Epithelial cell of esophagus (primary cell): ENCODE data around the gene SETD1A.

Experiments used
- DNase-seq: peaks from one replicate; pipeline ENCODE4 v3.0.0; 2010; ENCODE audit warnings: low read depth
- H3K4me3 ChIP-seq: 2 replicates; pipeline ENCODE4 v1.5.1; 2011; ENCODE audit warnings: mild to moderate bottlenecking, low read length, control low read depth
- CTCF ChIP-seq: IDR thresholded peaks from 2 replicates; pipeline ENCODE4 v1.5.1; 2011; ENCODE audit warnings: low read depth, mild to moderate bottlenecking, low read length, control low read depth, inconsistent platforms; ENCODE audit not compliant: insufficient read depth; ENCODE audit errors: missing control alignments

The SETD1A gene

GRCh38 chr16:30956601-30957455, 726 bp upstream of the SETD1A start:
- DNase-seq, result peak; percentile 92
- TF ChIP-seq CTCF, result peak; percentile 18
- H3K4me3 ChIP-seq, result peak overlapping the region; percentile 84

DNA sequence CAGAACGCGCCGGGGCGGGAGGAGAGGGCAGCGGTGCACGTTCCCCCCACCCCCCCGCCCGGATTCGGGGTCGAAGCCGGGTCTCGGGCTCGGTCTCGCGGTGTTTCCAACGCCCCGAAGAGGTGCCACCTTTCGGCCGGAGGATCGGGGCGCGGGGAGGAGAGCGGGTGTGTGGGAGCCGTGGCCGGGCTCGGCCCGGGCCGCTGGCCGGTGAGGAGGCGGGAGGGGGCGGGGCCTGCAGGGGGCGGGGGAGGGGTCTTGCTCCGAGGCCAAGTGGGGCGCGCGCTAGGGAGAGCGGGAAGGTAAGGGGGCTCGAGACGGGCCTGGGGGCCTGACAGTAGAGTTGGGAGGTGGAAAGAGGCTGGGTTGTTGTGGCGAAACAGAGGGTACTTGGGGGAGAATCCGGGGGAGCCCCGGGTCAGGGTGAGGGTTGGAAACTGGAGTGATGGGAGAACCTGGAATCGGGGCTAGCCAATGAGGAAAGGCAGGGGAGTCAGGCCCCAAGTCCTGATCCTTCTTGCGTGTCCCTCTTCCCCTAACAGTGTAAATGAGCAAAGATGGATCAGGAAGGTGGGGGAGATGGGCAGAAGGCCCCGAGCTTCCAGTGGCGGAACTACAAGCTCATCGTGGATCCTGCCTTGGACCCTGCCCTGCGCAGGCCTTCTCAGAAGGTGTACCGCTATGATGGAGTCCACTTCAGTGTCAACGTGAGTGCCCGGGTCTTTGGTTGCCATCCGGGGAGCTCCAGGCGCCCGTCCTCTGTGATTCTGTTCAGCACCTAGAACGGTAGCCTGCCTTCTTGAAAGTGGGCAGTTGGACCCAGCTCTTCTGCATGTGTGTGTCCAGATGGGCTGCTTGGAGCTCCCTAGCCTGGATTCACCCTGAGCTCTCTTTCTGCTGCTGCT, 873 bp downstream of the SETD1A start:
- DNase-seq, result peak; percentile 46
- peak overlapping the region; percentile 84 for H3K4me3 ChIP-seq
- TF ChIP-seq CTCF, result no peak

- no peak for DNase-seq
- TF ChIP-seq CTCF, result no peak
- no peak overlapping the region for H3K4me3 ChIP-seq
Observed at GRCh38 chr16:30961384-30961783, 3.8 kb downstream of the SETD1A start.

DNA sequence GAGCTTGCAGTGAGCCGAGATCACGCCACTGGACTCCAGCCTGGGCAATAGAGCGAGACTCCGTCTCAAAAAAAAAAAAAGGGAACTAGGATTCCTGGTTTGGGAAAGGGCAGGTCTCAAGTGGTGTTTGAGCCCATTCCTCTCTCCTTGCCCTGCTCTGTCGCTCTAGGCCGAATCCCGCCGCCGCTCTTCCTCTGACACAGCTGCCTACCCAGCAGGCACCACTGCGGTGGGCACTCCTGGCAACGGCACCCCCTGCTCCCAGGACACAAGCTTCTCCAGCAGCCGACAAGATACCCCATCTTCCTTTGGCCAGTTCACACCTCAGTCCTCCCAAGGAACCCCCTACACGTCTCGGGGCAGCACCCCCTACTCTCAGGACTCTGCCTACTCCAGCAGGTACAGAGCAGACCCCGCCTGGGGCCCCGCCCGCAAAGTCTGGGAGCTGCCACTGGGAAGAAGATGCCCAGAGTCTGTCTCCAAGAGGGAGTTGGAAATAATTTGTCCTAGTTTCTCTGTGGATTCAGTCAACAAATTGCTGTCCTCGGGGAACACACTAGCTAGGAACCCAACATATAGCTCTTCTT, 6.5 kb downstream of the SETD1A start:
- H3K4me3 ChIP-seq, result no peak overlapping the region
- DNase-seq, result no peak
- TF ChIP-seq CTCF, result no peak

DNA sequence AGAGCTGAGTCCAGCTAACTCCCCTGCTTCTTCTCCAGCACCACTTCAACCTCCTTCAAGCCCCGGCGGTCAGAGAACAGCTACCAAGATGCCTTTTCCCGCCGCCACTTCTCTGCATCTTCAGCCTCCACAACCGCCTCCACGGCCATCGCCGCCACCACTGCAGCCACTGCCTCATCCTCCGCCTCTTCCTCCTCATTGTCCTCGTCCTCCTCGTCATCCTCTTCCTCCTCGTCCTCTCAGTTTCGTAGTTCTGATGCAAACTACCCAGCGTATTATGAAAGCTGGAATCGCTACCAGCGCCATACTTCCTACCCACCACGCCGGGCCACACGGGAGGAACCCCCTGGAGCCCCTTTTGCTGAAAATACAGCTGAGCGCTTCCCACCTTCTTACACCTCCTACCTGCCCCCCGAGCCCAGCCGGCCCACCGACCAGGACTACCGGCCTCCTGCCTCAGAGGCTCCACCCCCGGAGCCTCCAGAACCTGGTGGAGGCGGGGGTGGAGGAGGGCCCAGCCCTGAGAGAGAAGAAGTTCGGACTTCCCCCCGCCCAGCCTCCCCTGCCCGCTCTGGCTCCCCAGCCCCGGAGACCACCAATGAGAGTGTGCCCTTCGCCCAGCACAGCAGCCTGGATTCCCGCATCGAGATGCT, 7.1 kb downstream of the SETD1A start:
- no peak for TF ChIP-seq CTCF
- no peak overlapping the region for H3K4me3 ChIP-seq
- DNase-seq, result no peak

DNA sequence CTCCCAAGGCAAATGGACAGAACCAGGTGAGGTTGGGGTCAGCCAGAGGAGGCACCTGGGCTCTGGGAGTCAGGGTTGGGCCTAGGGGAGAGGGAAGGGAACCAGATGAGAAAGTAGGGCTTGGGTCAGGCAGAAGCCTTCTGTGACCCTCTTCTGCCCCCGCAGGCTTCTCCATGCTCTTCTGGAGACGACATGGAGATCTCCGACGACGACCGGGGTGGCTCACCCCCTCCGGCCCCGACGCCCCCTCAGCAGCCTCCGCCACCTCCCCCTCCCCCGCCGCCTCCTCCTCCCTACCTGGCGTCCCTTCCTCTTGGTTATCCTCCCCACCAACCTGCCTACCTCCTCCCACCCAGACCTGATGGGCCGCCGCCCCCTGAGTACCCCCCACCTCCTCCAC, 7.9 kb downstream of the SETD1A start:
- DNase-seq, result no peak
- no peak overlapping the region for H3K4me3 ChIP-seq
- TF ChIP-seq CTCF, result no peak
